ENCODE results near the gene TPRX1.
"Not testable (repeated sequence)": the region's sequence is repeated elsewhere in the genome, so short reads cannot be mapped to it uniquely, and the experiment has no call there.

The TPRX1 gene

DNA sequence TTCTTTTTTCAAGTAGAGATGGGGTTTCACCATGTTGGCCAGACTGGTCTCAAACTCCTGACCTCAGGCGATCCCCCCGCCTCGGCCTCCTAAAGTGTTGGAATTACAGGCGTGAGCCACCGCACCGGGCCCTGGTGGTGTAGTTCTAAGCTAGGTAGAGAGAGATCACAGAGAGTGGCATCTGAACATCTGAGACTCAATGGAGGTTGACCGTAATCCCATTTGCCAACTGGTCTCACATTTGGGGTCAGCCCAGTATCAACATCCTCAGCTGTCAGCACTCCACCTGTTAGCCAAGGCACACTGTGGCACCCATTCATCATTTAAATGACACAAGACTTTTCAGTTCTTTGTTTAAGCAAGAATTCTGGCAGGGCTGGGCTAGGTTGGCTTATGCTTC lies 17.8 kb downstream of the TPRX1 start:
- DNase-seq (ENCODE audit: low spot score in 2 of 2) (no peak), ATAC-seq (no peak)
- H3K27ac Mint-ChIP-seq = no peak overlapping the region
- H3K4me1 Mint-ChIP-seq = peaks cover 9% of the 10 kb centered on the region
- peaks cover 48% of the 10 kb centered on the region for H3K36me3 Mint-ChIP-seq
- no peak overlapping the region for H3K4me3 Mint-ChIP-seq
- H3K9me3 Mint-ChIP-seq = no peaks in the 10 kb centered on the region

DNA sequence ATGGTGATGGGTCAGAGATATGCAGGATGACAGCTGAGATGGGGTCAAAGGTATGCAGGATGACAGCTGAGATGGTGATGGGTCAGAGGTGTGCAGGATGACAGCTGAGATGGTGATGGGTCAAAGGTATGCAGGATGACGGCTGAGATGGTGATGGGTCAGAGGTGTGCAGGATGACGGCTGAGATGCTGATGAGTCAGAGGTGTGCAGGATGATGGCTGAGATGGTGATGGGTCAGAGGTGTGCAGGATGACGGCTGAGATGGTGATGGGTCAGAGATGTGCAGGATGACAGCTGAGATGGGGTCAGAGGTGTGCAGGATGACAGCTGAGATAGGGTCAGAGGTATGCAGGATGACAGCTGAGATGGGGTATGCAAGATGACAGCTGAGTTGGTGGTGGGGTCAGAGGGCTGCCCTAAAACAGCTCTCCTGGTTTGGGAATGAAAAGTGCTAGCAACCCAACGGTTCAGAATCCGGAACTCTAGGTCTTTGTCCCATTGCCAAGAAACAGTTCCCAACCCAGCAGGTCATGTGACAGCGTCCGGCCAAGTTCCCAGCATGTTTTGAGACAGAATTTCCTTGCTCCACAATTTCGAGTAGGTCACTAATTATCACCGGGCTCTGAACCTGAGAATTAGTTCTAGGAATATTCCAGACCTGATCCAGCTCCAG lies 22.6 kb downstream of the TPRX1 start:
- no peak overlapping the region for H3K27ac Mint-ChIP-seq
- no peak for ATAC-seq

DNA sequence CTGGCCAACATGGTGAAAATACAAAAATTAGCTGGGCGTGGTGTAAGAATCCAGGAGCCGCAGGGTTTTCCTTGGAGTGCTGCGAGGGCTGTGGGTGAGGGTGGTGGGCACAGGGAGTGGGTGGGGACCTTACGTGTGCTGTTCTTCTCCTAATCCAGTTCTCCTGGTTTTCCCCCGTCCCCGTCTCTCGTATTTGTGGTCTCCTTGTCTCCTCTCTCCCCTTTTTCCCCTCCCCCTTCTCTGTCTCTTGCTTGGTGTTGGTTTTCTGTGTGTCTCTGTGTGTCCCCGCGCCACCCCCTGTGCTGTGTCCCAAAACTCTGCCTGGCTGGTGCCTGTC lies 24.2 kb downstream of the TPRX1 start:
- Mint-ChIP-seq H3K27ac (peak overlapping the region; percentile 99), H3K36me3 (peaks cover 50% of the 10 kb centered on the region), H3K9me3 (no peaks in the 10 kb centered on the region), H3K4me3 (peak overlapping the region; percentile 94), H3K4me1 (peaks cover 40% of the 10 kb centered on the region)
- DNase-seq (ENCODE audit: low spot score in 2 of 2) (no peak), ATAC-seq (no peak)

More for the DNA sequence above, 22.6 kb downstream of the TPRX1 start:
- Mint-ChIP-seq H3K4me1 (peaks cover 40% of the 10 kb centered on the region), H3K36me3 (peaks cover 62% of the 10 kb centered on the region), H3K4me3 (no peak overlapping the region), H3K9me3 (no peaks in the 10 kb centered on the region)
- no peak for DNase-seq (ENCODE audit: low spot score in 2 of 2)

DNA sequence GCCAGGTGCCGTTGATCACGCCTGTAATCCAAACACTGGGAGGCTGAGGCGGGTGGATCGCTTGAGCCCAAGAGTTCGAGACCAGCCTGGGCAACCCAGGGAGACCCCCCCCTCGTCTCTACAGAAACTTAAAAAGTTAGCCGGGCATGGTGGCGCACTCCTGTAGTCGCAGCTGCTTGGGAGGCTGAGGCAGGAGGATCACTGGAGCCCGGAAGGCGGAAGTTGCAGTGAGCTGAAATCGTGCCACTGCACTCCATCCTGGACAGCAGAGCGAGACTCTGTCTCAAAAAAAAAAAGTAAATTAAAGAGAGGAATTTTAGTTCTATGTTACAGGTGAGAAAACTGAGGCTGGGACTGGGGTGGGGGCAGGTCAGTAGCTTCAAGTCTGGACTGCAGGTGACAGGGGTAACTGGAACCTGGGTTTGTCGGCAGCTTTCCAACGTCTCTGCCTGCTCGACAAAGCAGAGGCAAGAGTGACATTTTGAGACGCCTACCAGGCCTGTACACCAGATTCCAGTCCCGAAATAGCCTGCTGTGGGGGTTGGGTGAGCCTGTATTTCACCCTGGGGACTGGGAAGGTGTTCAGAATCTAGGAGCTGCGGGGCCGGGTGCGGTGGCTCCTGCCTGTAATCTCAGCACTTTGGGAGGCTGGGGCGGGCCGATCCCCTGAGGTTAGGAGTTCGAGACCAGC lies 24.7 kb downstream of the TPRX1 start:
- no peak for DNase-seq (ENCODE audit: low spot score in 2 of 2)
- H3K36me3 Mint-ChIP-seq = peaks cover 44% of the 10 kb centered on the region
- no peaks in the 10 kb centered on the region for H3K9me3 Mint-ChIP-seq
- H3K4me1 Mint-ChIP-seq = peaks cover 39% of the 10 kb centered on the region
- ATAC-seq = no peak
- H3K4me3 Mint-ChIP-seq = peak overlapping the region; percentile 94
- H3K27ac Mint-ChIP-seq = peak overlapping the region; percentile 99

DNA sequence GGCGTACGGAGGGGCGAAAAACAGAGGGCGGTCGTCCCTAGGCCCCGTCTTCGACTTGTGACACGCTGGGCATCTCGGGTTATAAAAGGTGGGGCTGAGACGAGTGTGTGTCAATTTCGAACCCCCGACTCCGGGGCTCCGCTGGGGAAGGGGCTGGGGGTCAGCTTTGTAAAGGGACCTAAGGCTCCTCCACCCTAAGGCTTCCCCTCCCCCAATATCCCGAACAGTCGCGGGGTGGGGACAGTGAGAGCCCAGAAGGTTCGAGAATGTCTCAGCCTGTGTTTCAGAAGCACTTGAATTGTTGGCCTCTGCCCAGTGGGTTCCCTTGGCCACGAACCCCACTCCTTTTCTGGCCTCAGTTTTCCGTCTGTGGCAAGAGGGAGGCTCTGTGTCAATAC lies 25.4 kb downstream of the TPRX1 start:
- H3K36me3 Mint-ChIP-seq = peaks cover 37% of the 10 kb centered on the region
- peak overlapping the region; percentile 99 for H3K27ac Mint-ChIP-seq
- H3K4me3 Mint-ChIP-seq = peak overlapping the region; percentile 94
- peaks cover 34% of the 10 kb centered on the region for H3K4me1 Mint-ChIP-seq
- DNase-seq (ENCODE audit: low spot score in 2 of 2) (peak in 1 of 2 donors; percentile 61), ATAC-seq (peak; percentile 11)
- no peaks in the 10 kb centered on the region for H3K9me3 Mint-ChIP-seq

DNA sequence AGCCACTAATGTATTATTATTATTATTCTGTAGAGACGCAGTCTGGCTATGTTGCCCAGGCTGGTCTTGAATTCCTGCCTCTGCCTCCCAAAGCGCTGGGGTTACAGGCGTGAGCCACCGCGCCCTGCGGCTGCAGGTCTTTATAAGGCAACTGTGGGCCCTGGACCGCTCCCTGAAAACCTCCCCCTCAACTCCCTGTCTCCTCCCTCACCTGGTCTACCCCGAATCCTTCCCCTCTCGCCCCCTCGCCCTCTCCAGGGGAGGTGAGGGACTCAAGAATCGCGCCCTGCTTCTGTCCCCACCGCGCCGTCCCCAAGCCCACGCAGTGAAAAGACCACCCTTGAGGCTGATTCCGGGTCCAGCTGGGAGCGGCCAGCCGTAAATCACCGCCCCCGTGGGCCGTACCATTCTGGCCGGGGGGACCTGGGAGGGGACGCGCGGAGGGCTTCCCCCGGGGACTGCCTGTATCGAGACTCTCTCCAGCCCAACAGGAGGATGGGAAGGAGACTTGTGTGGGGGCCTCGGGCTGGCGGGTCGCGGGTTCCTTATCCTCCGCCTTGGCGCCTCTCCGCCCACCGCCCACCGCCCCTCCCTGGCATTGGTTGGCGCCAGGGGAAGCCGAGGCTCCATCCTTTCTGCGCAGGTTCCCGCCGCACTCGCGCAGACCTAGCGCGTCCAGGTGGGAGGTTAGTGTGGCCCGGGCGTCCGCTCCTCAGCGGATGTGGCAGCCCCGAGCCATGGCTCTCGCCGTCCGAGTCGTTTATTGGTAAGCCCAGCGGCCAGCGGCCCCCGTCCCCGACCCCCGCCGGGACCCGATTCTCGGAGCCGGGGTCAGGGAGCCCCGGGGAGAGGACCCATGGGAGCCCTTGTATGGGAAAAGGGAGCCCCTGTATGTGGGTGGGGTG lies 26.1 kb downstream of the TPRX1 start, which contains the start of gene SELENOW:
Gene SELENOW (plus strand): TSS at position 655 of the 905 bp plus-strand sequence. CDS start 83 bp downstream, at position 738.
- peaks cover 34% of the 10 kb centered on the region for H3K4me1 Mint-ChIP-seq
- peak within 1 kb of the TSS; percentile 94 for H3K4me3 Mint-ChIP-seq
- peak; percentile 96 for ATAC-seq
- H3K9me3 Mint-ChIP-seq = no peaks in the 10 kb centered on the region
- H3K36me3 Mint-ChIP-seq = peaks cover 31% of the 10 kb centered on the region
- H3K27ac Mint-ChIP-seq = peak within 1 kb of the TSS; percentile 99
- peak; percentile 83 to 94 for DNase-seq (ENCODE audit: low spot score in 2 of 2)

DNA sequence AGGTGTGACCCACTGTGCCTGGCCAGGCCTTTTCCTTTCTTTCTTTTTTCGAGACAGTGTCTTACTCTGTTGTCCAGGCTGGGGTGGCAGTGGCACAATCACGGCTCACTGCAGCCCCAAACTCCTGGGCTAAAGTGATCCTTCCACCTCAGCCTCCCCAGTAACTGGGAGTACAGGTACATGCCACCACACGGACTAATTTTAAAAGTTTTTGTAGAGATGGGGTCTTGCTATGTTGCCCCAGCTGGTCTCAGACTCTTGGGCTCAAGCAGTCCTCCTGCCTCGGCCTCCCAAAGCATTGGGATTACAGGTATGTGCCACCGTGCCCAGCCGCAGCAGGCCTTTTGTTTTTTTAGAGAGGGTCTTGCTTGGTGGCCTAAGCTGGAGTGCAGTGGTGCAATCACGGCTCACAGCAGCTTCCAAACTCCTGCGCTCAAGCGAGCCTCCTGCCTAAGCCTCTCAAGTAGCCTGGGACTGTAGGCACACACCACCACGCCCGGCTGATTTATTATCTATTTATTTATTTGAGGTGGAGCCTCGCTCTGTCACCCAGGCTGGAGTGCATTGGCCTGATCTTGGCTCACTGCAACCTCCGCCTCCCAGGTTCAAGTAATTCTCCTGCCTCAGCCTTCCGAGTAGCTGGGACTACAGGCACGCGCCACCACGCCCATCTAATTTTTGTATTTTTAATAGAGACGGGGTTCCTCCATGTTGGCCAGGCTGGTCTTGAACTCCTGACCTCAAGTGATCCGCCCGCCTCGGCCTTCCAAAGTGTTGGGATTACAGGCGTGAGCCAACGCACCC lies 26.9 kb downstream of the TPRX1 start:
- H3K4me3 Mint-ChIP-seq = peak overlapping the region; percentile 94
- H3K27ac Mint-ChIP-seq = peak overlapping the region; percentile 99

DNA sequence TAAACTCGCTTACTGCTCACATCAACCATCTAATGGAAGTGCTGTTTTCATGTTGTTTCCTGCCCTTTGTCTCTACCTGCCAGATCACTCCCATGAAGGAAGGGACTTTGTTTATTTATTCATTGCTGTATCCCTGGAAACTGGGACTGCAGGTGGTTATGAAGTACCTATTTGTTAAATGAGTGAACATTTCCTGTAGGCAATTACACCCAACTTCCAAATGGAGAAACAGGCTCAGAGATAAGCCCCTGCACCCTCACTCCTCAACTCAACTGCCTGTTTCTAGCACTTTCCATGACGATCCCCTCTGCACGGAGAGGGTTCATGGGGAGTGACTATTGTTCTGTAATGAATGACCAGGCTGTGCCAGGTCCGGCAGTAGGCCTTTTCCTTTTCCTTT lies 27.8 kb downstream of the TPRX1 start:
- Mint-ChIP-seq H3K4me3 (peak overlapping the region; percentile 94), H3K27ac (no peak overlapping the region), H3K4me1 (peaks cover 31% of the 10 kb centered on the region), H3K9me3 (no peaks in the 10 kb centered on the region), H3K36me3 (peaks cover 13% of the 10 kb centered on the region)
- DNase-seq (ENCODE audit: low spot score in 2 of 2) (no peak), ATAC-seq (no peak)

More for the DNA sequence above, 26.9 kb downstream of the TPRX1 start:
- Mint-ChIP-seq H3K4me1 (peaks cover 34% of the 10 kb centered on the region), H3K36me3 (peaks cover 22% of the 10 kb centered on the region)
- H3K9me3 Mint-ChIP-seq; DNase-seq (ENCODE audit: low spot score in 2 of 2); ATAC-seq: not testable (repeated sequence)

DNA sequence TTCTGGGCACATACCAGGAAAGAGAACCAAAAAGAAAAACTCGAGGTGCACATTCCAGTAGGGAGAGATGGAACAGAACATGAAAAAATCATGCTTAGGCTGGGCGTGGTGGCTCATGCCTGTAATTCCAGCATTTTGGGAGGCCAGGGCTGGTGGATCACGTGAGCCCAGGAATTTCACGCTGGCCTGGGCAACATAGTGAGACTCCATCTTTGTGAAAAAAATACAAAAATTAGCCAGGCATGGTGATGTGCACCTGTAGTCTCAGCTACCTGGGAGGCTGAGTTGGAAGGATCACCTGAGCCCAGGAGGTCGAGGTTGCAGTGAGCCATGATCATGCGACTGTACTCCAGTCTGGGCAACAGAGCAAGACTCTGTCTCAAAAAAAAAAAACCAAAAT lies 33.1 kb downstream of the TPRX1 start:
- not testable (repeated sequence) for DNase-seq (ENCODE audit: low spot score in 2 of 2); H3K27ac Mint-ChIP-seq; H3K4me3 Mint-ChIP-seq; H3K9me3 Mint-ChIP-seq; H3K4me1 Mint-ChIP-seq; H3K36me3 Mint-ChIP-seq; ATAC-seq

DNA sequence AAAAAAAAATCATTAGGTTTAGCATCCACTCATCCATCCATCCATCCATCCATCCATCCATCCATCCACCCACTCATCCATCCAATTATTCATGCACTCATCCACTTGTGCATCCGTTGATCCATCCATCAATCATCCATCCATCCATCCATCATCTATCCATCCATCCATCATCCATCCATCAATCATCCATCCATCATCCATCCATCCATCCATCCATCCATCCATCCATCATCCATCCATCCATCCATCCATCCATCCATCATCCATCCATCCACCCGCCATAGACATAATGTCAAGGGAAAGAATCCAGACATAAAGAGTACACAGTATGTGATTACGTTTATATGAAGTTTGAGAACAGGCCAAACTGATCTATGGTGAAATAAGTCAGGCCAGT lies 34.8 kb downstream of the TPRX1 start:
- Mint-ChIP-seq H3K4me1 (peaks cover 6% of the 10 kb centered on the region), H3K9me3 (no peaks in the 10 kb centered on the region), H3K36me3 (peaks cover 6% of the 10 kb centered on the region), H3K27ac (no peak overlapping the region), H3K4me3 (no peak overlapping the region)
- DNase-seq (ENCODE audit: low spot score in 2 of 2) = no peak
- no peak for ATAC-seq

DNA sequence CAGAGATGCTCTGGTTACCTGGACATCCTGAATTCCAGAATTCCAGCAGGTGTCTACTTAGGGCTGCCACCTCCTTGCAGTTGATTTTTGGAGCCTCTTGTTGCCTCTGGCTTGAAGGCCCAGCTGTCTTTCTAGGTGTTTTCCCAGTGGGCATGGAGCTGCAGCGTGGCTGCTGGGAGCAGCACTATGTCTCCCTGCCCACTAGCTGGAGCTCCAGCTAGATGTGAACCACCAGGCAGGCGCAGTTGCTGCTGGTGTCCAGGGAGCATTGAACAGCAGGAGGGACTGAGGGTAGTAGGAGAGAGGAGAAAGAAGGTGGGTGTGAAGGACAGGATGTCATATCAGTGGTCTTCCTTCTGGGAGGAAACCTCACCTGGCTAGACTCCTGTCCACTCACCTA lies 35.7 kb downstream of the TPRX1 start:
- no peak overlapping the region for H3K4me3 Mint-ChIP-seq
- ATAC-seq = no peak
- H3K27ac Mint-ChIP-seq = no peak overlapping the region
- DNase-seq (ENCODE audit: low spot score in 2 of 2) = no peak
- H3K36me3 Mint-ChIP-seq = peaks cover 6% of the 10 kb centered on the region
- peaks cover 6% of the 10 kb centered on the region for H3K4me1 Mint-ChIP-seq
- no peaks in the 10 kb centered on the region for H3K9me3 Mint-ChIP-seq

DNA sequence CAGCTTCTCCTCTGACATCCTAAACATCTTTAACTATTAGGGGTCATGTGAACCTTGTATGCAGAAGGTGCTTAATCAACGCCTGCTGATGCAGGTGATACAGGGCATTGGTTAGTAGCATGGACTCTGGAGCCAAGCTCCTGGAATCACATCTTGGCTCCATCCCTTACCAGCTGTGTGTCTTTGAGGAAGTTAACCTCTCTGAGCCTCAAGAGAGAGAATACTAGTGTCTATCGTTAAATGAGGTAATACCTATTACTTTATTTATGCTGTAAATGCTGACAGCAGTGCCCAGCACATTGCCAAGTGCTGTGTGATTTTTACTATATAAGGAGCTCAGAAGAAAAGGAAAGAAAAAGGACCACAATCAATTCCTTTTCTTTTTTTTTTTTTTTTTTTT lies 37.0 kb downstream of the TPRX1 start:
- no peak overlapping the region for H3K27ac Mint-ChIP-seq
- H3K4me3 Mint-ChIP-seq = no peak overlapping the region
- ATAC-seq (no peak), DNase-seq (ENCODE audit: low spot score in 2 of 2) (no peak)
- peaks cover 6% of the 10 kb centered on the region for H3K36me3 Mint-ChIP-seq
- no peaks in the 10 kb centered on the region for H3K9me3 Mint-ChIP-seq
- H3K4me1 Mint-ChIP-seq = peaks cover 6% of the 10 kb centered on the region

DNA sequence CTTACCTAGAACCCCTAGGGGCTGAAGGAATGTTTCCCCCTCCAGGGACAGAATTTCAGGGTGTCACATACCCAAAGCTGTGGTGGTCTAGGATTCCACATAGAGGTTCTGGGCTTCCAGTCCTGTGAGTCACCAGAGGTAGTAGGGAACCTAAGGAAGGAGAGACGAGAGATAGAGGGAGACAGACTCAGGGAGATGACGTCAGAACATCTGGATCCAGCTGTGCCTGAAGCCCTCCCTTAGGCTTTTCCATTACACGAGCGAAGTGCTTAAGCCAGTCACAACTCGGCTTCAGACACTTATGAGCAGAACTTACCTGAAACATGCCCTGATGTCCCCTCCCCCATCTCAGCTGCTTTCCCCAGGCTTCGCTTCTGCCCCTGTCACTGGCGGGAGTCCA lies 37.7 kb downstream of the TPRX1 start:
- Mint-ChIP-seq H3K4me3 (no peak overlapping the region), H3K27ac (no peak overlapping the region), H3K4me1 (peaks cover 6% of the 10 kb centered on the region), H3K9me3 (no peaks in the 10 kb centered on the region), H3K36me3 (peaks cover 6% of the 10 kb centered on the region)
- DNase-seq (ENCODE audit: low spot score in 2 of 2) (no peak), ATAC-seq (no peak)

DNA sequence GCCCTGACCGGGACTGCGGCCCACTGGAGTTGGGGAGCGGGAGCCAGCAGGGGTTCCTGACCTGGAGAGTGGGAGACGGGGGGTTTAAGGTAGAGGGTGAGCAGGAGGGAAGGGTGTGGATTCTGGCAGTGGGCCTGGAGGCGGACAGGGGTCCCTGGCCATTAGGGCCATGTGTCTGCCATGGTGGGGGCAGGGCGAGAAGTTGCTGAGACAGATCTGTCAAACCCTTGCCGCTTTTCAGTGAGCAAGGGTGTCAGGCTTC lies 38.1 kb downstream of the TPRX1 start:
- Mint-ChIP-seq H3K36me3 (peaks cover 6% of the 10 kb centered on the region), H3K4me1 (peaks cover 6% of the 10 kb centered on the region), H3K4me3 (no peak overlapping the region), H3K27ac (no peak overlapping the region), H3K9me3 (no peaks in the 10 kb centered on the region)
- DNase-seq (ENCODE audit: low spot score in 2 of 2) = no peak
- ATAC-seq = no peak

Data from stimulated activated effector memory CD8-positive, alpha-beta T cell treated with anti-CD3 and anti-CD28 coated beads, Interleukin-12 subunit alpha, Interleukin-12 subunit beta, amount 100 ng/mL, for 72 hours (primary cell).